ENCODE measurements around the gene LAMA2. TPM values are rescaled to one million over a fixed set of nuclear protein-coding genes. Genes with fewer than 3 reads are reported as not detected.

Gene LAMA2
- total RNA-seq, 4 donors from 2014 or later: 203 to 339 (median 275) TPM

- Histone ChIP-seq H3K9me3 (no peaks in the 10 kb centered on the region), H3K36me3 (peaks cover 0 to 43% (median 0%) of the 10 kb centered on the region in 3 donors), H3K4me3 (no peak overlapping the region), H3K27me3 (no peaks in the 10 kb centered on the region), H3K27ac (no peak overlapping the region), H3K4me1 (no peaks in the 10 kb centered on the region)
- DNase-seq (ENCODE audit: low spot score in 2 of 2): no peak
- 31 to 34% methylated on average over 1 of the region's 1 CpG for WGBS, 2 donors
- no peak for TF ChIP-seq EP300 (IDR thresholded peaks at IDR 0.05)
- TF ChIP-seq CTCF (IDR thresholded peaks at IDR 0.05): no peak
- TF ChIP-seq POLR2A (IDR thresholded peaks at IDR 0.05): no peak
Observed at GRCh38 chr6:129351807-129352206, 468.9 kb downstream of the LAMA2 start.

- Histone ChIP-seq H3K36me3 (peaks cover 0 to 49% (median 0%) of the 10 kb centered on the region in 3 donors), H3K9me3 (no peaks in the 10 kb centered on the region), H3K27me3 (no peaks in the 10 kb centered on the region), H3K27ac (no peak overlapping the region), H3K4me3 (no peak overlapping the region), H3K4me1 (no peaks in the 10 kb centered on the region)
- DNase-seq (ENCODE audit: low spot score in 2 of 2): no peak
- 69 to 80% methylated on average over 9 of the region's 9 CpGs for WGBS, 2 donors
- no peak for TF ChIP-seq POLR2A (IDR thresholded peaks at IDR 0.05)
- TF ChIP-seq EP300 (IDR thresholded peaks at IDR 0.05): peak in 1 of 2 donors; percentile 27
Observed at GRCh38 chr6:129353067-129353466, 470.1 kb downstream of the LAMA2 start.

- TF ChIP-seq EP300 (IDR thresholded peaks at IDR 0.05): no peak
- no peak for TF ChIP-seq CTCF (IDR thresholded peaks at IDR 0.05)
- Histone ChIP-seq H3K36me3 (peaks cover 0 to 46% (median 0%) of the 10 kb centered on the region in 3 donors), H3K4me3 (no peak overlapping the region), H3K9me3 (no peaks in the 10 kb centered on the region), H3K27ac (no peak overlapping the region), H3K27me3 (no peaks in the 10 kb centered on the region), H3K4me1 (peaks cover 0 to 2% (median 0%) of the 10 kb centered on the region in 4 donors)
- WGBS, 2 donors: 66 to 69% methylated on average over 2 of the region's 2 CpGs
- DNase-seq (ENCODE audit: low spot score in 2 of 2): no peak
Observed at GRCh38 chr6:129356129-129356528, 473.2 kb downstream of the LAMA2 start.

- Histone ChIP-seq H3K4me3 (no peak overlapping the region), H3K27ac (no peak overlapping the region), H3K4me1 (peaks cover 0 to 2% (median 0%) of the 10 kb centered on the region in 4 donors), H3K36me3 (peaks cover 0 to 44% (median 0%) of the 10 kb centered on the region in 3 donors), H3K9me3 (no peaks in the 10 kb centered on the region), H3K27me3 (no peaks in the 10 kb centered on the region)
- no peak for TF ChIP-seq POLR2A (IDR thresholded peaks at IDR 0.05)
- TF ChIP-seq CTCF (IDR thresholded peaks at IDR 0.05): no peak
- no peak for TF ChIP-seq EP300 (IDR thresholded peaks at IDR 0.05)
- no peak for DNase-seq (ENCODE audit: low spot score in 2 of 2)
- WGBS, 2 donors: 85 to 87% methylated on average over 2 of the region's 2 CpGs
Observed at GRCh38 chr6:129359811-129360681, 477.1 kb downstream of the LAMA2 start.

- WGBS, 2 donors: 90 to 95% methylated on average over 2 of the region's 2 CpGs
- H3K4me1 ChIP-seq: peaks cover 0 to 2% (median 0%) of the 10 kb centered on the region in 4 donors
Observed at GRCh38 chr6:129360682-129360955, 477.7 kb downstream of the LAMA2 start.

More at GRCh38 chr6:129360682-129360955, 477.7 kb downstream of the LAMA2 start:
- Histone ChIP-seq H3K9me3 (no peaks in the 10 kb centered on the region), H3K4me3 (no peak overlapping the region), H3K27me3 (no peaks in the 10 kb centered on the region), H3K36me3 (peaks cover 0 to 43% (median 0%) of the 10 kb centered on the region in 3 donors), H3K27ac (no peak overlapping the region)
- TF ChIP-seq POLR2A (IDR thresholded peaks at IDR 0.05) (no peak), CTCF (IDR thresholded peaks at IDR 0.05) (no peak), EP300 (IDR thresholded peaks at IDR 0.05) (no peak)
- DNase-seq (ENCODE audit: low spot score in 2 of 2): no peak
